ENCODE data around the gene PTTG2.

The PTTG2 gene

DNA sequence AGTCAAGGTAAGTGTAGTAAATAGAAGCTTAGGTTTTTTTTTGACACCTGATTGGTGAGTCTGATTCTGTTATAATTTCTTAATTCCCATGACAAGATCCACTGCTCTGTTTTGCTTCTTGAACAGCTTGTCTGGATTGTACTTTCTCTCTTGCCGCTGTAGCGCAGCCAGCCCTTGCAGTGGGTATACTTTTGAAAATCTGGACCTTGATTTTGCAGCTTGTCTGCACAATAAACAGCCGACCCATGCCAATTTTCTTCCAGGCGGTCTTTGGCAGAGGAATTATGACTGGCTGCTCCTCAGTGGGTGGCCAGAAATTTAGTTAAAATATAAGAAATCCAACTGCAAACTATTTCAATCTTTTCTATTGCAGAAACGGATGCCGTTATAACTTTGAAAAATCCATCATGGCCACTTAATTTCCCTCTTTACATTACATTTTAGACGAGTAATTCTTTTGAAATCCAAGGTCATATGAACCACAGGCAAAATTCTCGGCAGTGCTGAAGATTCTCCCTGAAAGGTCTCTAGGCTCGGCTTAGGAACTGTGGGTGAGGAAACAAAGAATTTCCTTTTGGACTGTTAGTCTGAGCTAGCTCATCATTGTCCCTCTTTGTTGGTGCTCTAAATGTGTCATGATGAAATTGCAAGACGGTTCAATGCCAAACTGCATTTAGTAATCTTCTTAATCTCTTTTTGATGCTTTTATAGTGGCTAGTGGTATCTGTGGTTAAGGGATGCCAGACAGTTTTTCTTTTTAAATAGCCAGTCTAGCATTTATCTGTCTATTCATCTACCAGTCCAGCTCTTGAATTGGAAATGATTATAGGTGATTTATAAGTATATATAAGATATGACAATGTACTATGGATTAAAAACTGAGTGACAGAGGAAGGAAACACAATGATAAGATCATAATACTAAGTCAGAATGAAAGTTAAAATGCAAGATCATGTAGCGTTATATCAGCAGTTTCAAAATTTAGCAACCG is 31.5 kb upstream of the PTTG2 start:
- TF ChIP-seq ZFX (IDR thresholded peaks at IDR 0.05) (no peak), CTCF (conservative IDR thresholded peaks at IDR 0.05) (no peak)
- H3K27ac ChIP-seq = no peak overlapping the region

DNA sequence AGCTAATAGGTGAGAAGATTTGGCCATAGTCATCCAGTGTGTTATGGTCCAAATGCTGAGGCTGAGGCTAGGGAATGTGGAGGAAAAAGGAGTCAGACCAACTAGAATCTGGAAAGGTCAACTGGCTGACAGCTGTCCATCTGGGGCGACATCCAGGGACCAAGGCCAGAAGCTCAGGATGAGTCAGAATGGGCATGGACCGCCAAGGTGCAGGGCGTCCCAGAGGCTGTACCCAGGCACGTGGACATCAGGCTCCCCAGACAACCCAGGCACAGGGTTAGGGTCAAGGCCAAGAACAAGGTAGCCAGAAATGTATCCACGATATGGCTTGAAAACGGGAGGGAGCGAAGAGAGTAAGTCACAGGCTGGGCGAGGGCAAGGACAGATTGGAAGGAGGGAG is 26.1 kb upstream of the PTTG2 start:
- TF ChIP-seq CTCF (conservative IDR thresholded peaks at IDR 0.05) (no peak), ZFX (IDR thresholded peaks at IDR 0.05) (no peak)
- H3K27ac ChIP-seq = no peak overlapping the region

- H3K27ac ChIP-seq = no peak overlapping the region
- no peak for TF ChIP-seq ZFX (IDR thresholded peaks at IDR 0.05)
- TF ChIP-seq CTCF (conservative IDR thresholded peaks at IDR 0.05) = no peak
Measured at GRCh38 chr4:37934609-37935008, 25.6 kb upstream of the PTTG2 start.

- TF ChIP-seq CTCF (conservative IDR thresholded peaks at IDR 0.05) = no peak
- no peak overlapping the region for H3K27ac ChIP-seq
Measured at GRCh38 chr4:37935026-37935425, 25.2 kb upstream of the PTTG2 start.

- TF ChIP-seq CTCF (conservative IDR thresholded peaks at IDR 0.05) (no peak), ZFX (IDR thresholded peaks at IDR 0.05) (no peak)
- H3K27ac ChIP-seq = no peak overlapping the region
Measured at GRCh38 chr4:37936889-37937498, 23.2 kb upstream of the PTTG2 start.

DNA sequence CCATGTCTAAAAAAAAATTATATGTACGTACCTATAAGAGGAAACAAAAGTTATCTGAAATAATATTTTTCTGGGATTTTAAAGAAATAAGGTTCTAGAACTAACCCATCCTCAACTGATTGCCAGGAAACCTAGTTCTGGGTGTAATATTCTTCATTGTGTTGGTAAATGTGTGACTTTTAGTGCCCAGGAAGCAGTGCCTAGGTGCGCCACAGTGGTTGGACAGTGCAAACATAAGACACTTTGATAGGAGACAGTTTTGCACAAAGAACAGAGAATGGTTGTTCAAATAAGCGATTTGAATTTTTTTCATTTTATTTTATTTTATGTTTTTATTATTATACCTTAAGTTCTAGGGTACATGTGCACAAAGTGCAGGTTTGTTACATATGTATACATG is 22.0 kb upstream of the PTTG2 start:
- H3K27ac ChIP-seq = no peak overlapping the region

More for the DNA sequence above, 22.0 kb upstream of the PTTG2 start:
- TF ChIP-seq CTCF (conservative IDR thresholded peaks at IDR 0.05) (no peak), ZFX (IDR thresholded peaks at IDR 0.05) (no peak)

Data from C4-2B (cell line).